ENCODE measurements around the gene POLR1A.

DNA sequence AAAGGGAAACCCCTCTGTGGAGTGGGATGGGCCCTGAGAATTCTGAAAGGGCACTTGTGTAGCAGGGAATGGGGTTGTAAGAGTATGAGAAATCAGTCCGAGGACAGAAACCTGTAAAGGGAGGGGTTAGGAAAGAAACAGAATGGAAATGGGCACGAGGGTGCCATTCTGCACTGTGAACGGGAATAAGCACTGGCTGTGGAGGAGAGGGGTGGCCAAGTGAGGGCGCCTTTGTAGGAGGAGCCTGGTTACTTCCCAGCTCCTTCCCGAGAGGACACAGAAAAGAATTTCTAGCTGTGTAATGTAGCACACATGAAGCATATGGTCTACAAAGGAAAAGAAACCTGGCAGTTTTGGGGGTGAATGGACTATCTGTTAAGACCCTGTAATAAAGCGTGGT is 53.4 kb downstream of the POLR1A start:
- TF ChIP-seq CTCF (IDR thresholded peaks at IDR 0.05; ENCODE audit: low read depth, low read length) (no peak), EZH2phosphoT487 (IDR thresholded peaks at IDR 0.05; ENCODE audit: low read depth) (no peak)
